Psoas muscle (tissue), 8 donors: ENCODE results near the gene CPAMD8. TPM values are rescaled to one million over a fixed set of nuclear protein-coding genes. Genes with fewer than 3 reads are reported as not detected.

ENCODE experiments used
- ATAC-seq, 4 donors: fragments of 200-7000 bp; cut with Tn5 transposase; one replicate each; pipeline ENCODE4 v1.9.1; 2020; ENCODE audit warnings: moderate library complexity in 3 of 4, mild to moderate bottlenecking in 2 of 4
- DNase-seq, 2 donors: peaks; one replicate each; pipeline ENCODE4 v3.0.0-alpha.2; 2020
- H3K27ac ChIP-seq: fragments of 200-600 bp; one replicate; pipeline ENCODE4 v1.8.0; 2022
- H3K27me3 ChIP-seq, 3 donors: fragments of 200-600 bp in 1 of 3; one replicate each; pipeline versions ENCODE4 v1.6.1 to v1.8.0; 2013 to 2022; ENCODE audit warnings: low read length in 2 of 3, mild to moderate bottlenecking in 2 of 3, moderate library complexity in 1 of 3; ENCODE audit not compliant: insufficient read depth in 3 of 3
- H3K36me3 ChIP-seq, 2 donors: fragments of 200-600 bp in 1 of 2; one replicate each; pipeline versions ENCODE4 v1.6.1 to v1.8.0; 2013 to 2022; ENCODE audit warnings: low read depth in 1 of 2, mild to moderate bottlenecking in 1 of 2, moderate library complexity in 1 of 2; ENCODE audit not compliant: insufficient read depth in 1 of 2
- H3K4me1 ChIP-seq: fragments of 200-600 bp; one replicate; pipeline ENCODE4 v1.8.0; 2022
- H3K4me3 ChIP-seq: fragments of 200-600 bp; one replicate; pipeline ENCODE4 v1.8.0; 2022; ENCODE audit warnings: mild to moderate bottlenecking
- H3K9me3 ChIP-seq: fragments of 200-600 bp; one replicate; pipeline ENCODE4 v1.8.0; 2022
- CTCF ChIP-seq: fragments of 200-600 bp; IDR thresholded peaks from one replicate; pipeline ENCODE4 v1.8.0; 2022; ENCODE audit warnings: antibody characterized with exemption
- WGBS, 3 donors: extraction: QIAGEN DNeasy Blood & Tissue Kit; methylation state at CpG; one replicate each; pipeline versions ENCODE4 v1.1.6 to v1.1.7; 2013; 5-methylcytosine and 5-hydroxymethylcytosine counted together
- intact Hi-C, 2 donors: fragments of 100-400 bp; cut with DNase I; formaldehyde crosslinking; loops; one replicate each; pipeline versions ENCODE4 v1.11.0 to v1.14.2; 2022
- polyA plus RNA-seq, 3 donors: library from polyadenylated mRNA; stranded (reverse); fragments of 200-250 nt; gene quantifications; one replicate each; pipeline ENCODE4 v1.2.3, GENCODE V29; 2013
- total RNA-seq, 4 donors: library from RNA; stranded (reverse); fragmentation: NEBNext Ultra II Directional in 2 of 4; extraction: Animal tissue kit (Norgen Biotek cat#: 25700) in 2 of 4; gene quantifications; one replicate each; pipeline versions ENCODE4 v1.2.1 to v1.2.4, GENCODE V29; 2021 to 2023
- donor health status: healthy with polysubstance abuse.
- donor health status: DM: no; HTN: no; CAD: no; lungs with moderate emphysema.
- donor health status: Bipolar disorder and iron deficiency.
- donor health status: healthy.
- donor health status: DM: yes; HTN: yes; CAD: no.
- donor health status: DM: no; HTN: no; CAD: no.
- donor health status: DM: no; HTN: no; CAD: no.
- donor health status: DM: yes; HTN: yes; CAD: no.

CPAMD8 gene
- total and polyA plus RNA-seq, 7 donors: 3.2 to 9.9 (median 8.2) TPM

DNA sequence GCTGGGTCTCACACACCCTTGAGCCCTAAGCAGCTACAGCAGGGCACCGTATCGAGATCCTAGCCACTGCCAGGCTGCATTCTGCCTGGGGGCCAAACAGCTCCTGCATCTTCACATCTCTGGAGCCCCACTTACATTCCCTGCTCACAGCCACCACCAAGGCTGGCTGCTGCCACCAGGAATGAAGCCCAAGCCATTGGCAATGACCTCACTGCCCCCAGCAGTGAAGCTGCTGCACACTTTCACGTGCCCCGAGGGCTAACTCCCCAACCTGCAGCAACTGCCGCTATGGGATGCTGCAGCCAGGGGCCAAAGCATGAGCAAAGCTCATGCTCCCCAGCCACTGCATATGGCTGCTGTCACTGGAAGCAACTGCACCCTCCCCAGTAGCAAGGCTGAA lies 95.9 kb downstream of the CPAMD8 start:
- no peak for DNase-seq
- Histone ChIP-seq H3K36me3 (no peaks in the 10 kb centered on the region), H3K9me3 (peaks cover 19% of the 10 kb centered on the region), H3K27ac (no peak overlapping the region), H3K27me3 (no peaks in the 10 kb centered on the region), H3K4me1 (no peaks in the 10 kb centered on the region), H3K4me3 (no peak overlapping the region)
- intact Hi-C loops: no loop called here
- no peak for ATAC-seq
- WGBS, 3 donors: 65 to 80% (median 79%) methylated on average over 5 of the region's 5 CpGs
- no peak for TF ChIP-seq CTCF

GRCh38 chr19:16928916-16929315 lies 97.7 kb downstream of the CPAMD8 start:
- DNase-seq: peak in 1 of 2 donors; percentile 10
- WGBS, 3 donors: 89 to 92% (median 92%) methylated on average over 10 of the region's 10 CpGs
- intact Hi-C loops: no loop called here

DNA sequence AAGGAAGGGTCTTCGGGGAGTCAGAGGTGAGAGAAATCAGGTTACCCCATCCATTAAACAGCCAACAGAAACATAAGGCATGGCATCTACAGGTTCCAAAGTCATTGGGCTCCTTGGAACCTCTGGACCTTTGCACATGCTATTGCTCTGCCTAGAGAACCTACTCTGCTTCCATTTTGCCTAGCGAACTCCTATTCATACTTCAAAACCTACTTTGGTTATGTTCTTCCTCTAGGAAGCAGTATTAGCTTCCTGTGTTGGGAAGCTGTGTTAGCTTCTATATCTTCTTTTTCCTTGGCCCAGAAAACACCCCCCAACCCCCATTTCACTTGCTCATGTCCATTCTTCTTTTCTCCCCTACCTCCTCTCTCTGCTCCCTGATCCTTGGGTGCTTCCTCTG lies 98.3 kb downstream of the CPAMD8 start:
- ATAC-seq (no peak), DNase-seq (no peak)
- Histone ChIP-seq H3K4me3 (no peak overlapping the region), H3K27me3 (no peaks in the 10 kb centered on the region), H3K4me1 (no peaks in the 10 kb centered on the region), H3K27ac (no peak overlapping the region), H3K36me3 (no peaks in the 10 kb centered on the region), H3K9me3 (no peaks in the 10 kb centered on the region)
- TF ChIP-seq CTCF: no peak
- WGBS, 3 donors: 95 to 96% (median 95%) methylated on average over 2 of the region's 2 CpGs
- intact Hi-C loops: no loop called here

More at GRCh38 chr19:16928916-16929315, 97.7 kb downstream of the CPAMD8 start:
- no peaks in the 10 kb centered on the region for H3K36me3 ChIP-seq
- peaks cover 2% of the 10 kb centered on the region for H3K9me3 ChIP-seq
- no peak for ATAC-seq
- no peak for TF ChIP-seq CTCF
- H3K27ac ChIP-seq: no peak overlapping the region
- H3K4me1 ChIP-seq: no peaks in the 10 kb centered on the region
- no peaks in the 10 kb centered on the region for H3K27me3 ChIP-seq
- H3K4me3 ChIP-seq: no peak overlapping the region

DNA sequence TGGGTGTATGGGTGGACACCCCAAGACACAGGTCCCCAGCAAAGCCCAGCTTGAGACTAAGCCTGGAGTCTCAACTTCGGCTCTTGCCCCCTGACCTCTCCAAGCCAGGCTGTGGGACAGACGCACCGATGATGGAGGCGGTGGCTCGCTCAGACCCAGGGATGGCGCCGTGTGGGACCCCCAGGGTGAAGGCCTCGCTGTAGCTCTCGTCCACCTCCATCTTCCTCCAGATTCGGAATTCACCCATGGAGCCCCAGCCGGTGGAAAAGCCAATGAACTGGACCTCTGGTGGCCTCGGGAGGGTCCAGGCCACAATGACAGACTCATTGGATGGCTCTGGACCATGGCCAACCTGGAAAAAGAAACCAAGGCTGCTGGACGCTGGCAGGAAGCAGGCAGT lies 98.7 kb downstream of the CPAMD8 start:
- no peak for TF ChIP-seq CTCF
- Histone ChIP-seq H3K4me3 (no peak overlapping the region), H3K9me3 (no peaks in the 10 kb centered on the region), H3K27ac (no peak overlapping the region), H3K4me1 (no peaks in the 10 kb centered on the region), H3K36me3 (no peaks in the 10 kb centered on the region), H3K27me3 (no peaks in the 10 kb centered on the region)
- intact Hi-C loops: no loop called here
- DNase-seq: peak in 1 of 2 donors; percentile 32
- 88 to 92% (median 91%) methylated on average over 13 of the region's 13 CpGs for WGBS, 3 donors
- no peak for ATAC-seq

DNA sequence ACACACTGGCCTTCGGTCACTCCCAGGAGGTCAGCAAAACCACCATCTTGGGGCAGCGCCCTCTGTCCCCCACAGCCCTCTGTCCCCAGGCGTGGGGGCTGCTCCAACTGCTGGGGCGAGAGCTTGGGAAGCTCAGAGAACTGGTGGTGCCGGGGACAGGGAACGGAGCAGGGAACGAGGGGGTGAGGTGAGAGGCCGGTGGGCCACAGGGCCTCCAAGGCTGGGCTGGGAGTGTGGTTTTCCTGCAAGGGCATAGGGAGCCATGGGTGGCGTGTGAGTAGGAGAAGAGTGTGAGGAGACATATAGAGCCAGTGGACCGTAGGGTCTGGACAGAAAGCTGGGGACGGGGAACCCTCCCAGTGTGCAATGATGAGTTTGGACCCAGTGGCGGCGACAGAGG lies 103.7 kb downstream of the CPAMD8 start:
- Histone ChIP-seq H3K27ac (no peak overlapping the region), H3K9me3 (no peaks in the 10 kb centered on the region), H3K4me1 (no peaks in the 10 kb centered on the region), H3K36me3 (no peaks in the 10 kb centered on the region), H3K4me3 (no peak overlapping the region), H3K27me3 (no peaks in the 10 kb centered on the region)
- no peak for TF ChIP-seq CTCF
- DNase-seq: peak in 1 of 2 donors; percentile 17
- no peak for ATAC-seq
- 90 to 93% (median 93%) methylated on average over 13 of the region's 13 CpGs for WGBS, 3 donors
- intact Hi-C loops: no loop called here
